Neural crest cell (in vitro differentiated cells): ENCODE results near the gene MMP11. TPM values are rescaled to one million over a fixed set of nuclear protein-coding genes. Genes with fewer than 3 reads are reported as not detected.

Source experiments
- DNase-seq: peaks from one replicate; pipeline ENCODE4 v3.0.0; 2021; ENCODE audit warnings: low read depth, mixed read lengths, low spot score
- H3K27ac Mint-ChIP-seq: one replicate; pipeline ENCODE4 v1.8.0; 2021; ENCODE audit warnings: mild to moderate bottlenecking, mixed read lengths; ENCODE audit not compliant: unreplicated experiment
- H3K27me3 Mint-ChIP-seq: 2 replicates; pipeline ENCODE4 v1.8.0; 2021; ENCODE audit warnings: low read depth, mild to moderate bottlenecking, mixed read lengths
- H3K36me3 Mint-ChIP-seq: 2 replicates; pipeline ENCODE4 v1.8.0; 2021; ENCODE audit warnings: low read depth, mild to moderate bottlenecking, mixed read lengths
- H3K4me1 Mint-ChIP-seq: 2 replicates; pipeline ENCODE4 v1.8.0; 2021; ENCODE audit warnings: mixed read lengths
- H3K4me3 Mint-ChIP-seq: one replicate; pipeline ENCODE4 v1.8.0; 2021; ENCODE audit warnings: mild to moderate bottlenecking, mixed read lengths
- H3K9me3 Mint-ChIP-seq: 2 replicates; pipeline ENCODE4 v1.8.0; 2021; ENCODE audit warnings: mixed read lengths
- total RNA-seq: library from RNA; stranded (reverse); gene quantifications from 2 replicates; pipeline ENCODE4 v1.2.1, GENCODE V29; 2021
- TF ChIP-seq, protein P1 (sequence below): fragments of 200-600 bp; sonication (generic); conservative IDR thresholded peaks from 2 replicates; pipeline ENCODE4 v1.5.0; 2021; ENCODE audit warnings: antibody characterized with exemption, mild to moderate bottlenecking

MMP11 gene
- total RNA-seq, 1 donor from 2014 or later: 11.2 TPM

DNA sequence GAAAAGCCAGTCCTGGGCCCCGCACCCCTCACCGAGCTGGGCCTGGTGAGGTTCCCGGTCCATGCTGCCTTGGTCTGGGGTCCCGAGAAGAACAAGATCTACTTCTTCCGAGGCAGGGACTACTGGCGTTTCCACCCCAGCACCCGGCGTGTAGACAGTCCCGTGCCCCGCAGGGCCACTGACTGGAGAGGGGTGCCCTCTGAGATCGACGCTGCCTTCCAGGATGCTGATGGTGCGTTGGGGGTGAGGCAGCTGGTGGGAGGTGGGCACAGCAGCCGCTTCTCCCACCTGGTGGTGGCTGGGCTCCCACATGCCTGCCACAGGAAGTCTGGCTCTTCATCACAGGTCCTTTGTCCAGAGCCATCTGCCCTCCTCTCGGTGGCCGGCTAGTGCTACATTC lies 9.6 kb downstream of the MMP11 start:
- no peaks in the 10 kb centered on the region for H3K36me3 Mint-ChIP-seq
- DNase-seq: no peak
- peaks cover 17% of the 10 kb centered on the region for H3K4me1 Mint-ChIP-seq
- TF ChIP-seq, protein P1, sequence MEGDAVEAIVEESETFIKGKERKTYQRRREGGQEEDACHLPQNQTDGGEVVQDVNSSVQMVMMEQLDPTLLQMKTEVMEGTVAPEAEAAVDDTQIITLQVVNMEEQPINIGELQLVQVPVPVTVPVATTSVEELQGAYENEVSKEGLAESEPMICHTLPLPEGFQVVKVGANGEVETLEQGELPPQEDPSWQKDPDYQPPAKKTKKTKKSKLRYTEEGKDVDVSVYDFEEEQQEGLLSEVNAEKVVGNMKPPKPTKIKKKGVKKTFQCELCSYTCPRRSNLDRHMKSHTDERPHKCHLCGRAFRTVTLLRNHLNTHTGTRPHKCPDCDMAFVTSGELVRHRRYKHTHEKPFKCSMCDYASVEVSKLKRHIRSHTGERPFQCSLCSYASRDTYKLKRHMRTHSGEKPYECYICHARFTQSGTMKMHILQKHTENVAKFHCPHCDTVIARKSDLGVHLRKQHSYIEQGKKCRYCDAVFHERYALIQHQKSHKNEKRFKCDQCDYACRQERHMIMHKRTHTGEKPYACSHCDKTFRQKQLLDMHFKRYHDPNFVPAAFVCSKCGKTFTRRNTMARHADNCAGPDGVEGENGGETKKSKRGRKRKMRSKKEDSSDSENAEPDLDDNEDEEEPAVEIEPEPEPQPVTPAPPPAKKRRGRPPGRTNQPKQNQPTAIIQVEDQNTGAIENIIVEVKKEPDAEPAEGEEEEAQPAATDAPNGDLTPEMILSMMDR: no peak
- no peak overlapping the region for H3K4me3 Mint-ChIP-seq
- H3K27ac Mint-ChIP-seq: no peak overlapping the region
- H3K27me3 Mint-ChIP-seq: no peaks in the 10 kb centered on the region
- no peaks in the 10 kb centered on the region for H3K9me3 Mint-ChIP-seq

GRCh38 chr22:23782703-23783102 lies 10.1 kb downstream of the MMP11 start:
- DNase-seq: no peak
- H3K36me3 Mint-ChIP-seq: no peaks in the 10 kb centered on the region
- no peaks in the 10 kb centered on the region for H3K27me3 Mint-ChIP-seq
- H3K27ac Mint-ChIP-seq: no peak overlapping the region
- peaks cover 20% of the 10 kb centered on the region for H3K4me1 Mint-ChIP-seq
- no peaks in the 10 kb centered on the region for H3K9me3 Mint-ChIP-seq
- H3K4me3 Mint-ChIP-seq: no peak overlapping the region
- TF ChIP-seq, protein P1: no peak

GRCh38 chr22:23783265-23784150 lies 10.9 kb downstream of the MMP11 start:
- Mint-ChIP-seq H3K4me1 (peaks cover 28% of the 10 kb centered on the region), H3K9me3 (no peaks in the 10 kb centered on the region), H3K36me3 (no peaks in the 10 kb centered on the region), H3K27me3 (no peaks in the 10 kb centered on the region), H3K4me3 (peak overlapping the region; percentile 38), H3K27ac (no peak overlapping the region)
- no peak for DNase-seq
- TF ChIP-seq, protein P1: no peak

- Mint-ChIP-seq H3K27ac (no peak overlapping the region), H3K9me3 (no peaks in the 10 kb centered on the region), H3K36me3 (no peaks in the 10 kb centered on the region), H3K27me3 (no peaks in the 10 kb centered on the region), H3K4me1 (peaks cover 33% of the 10 kb centered on the region), H3K4me3 (peak overlapping the region; percentile 38)
- TF ChIP-seq, protein P1: no peak
- DNase-seq: no peak
Observed at GRCh38 chr22:23784215-23784732, 11.6 kb downstream of the MMP11 start.

- peak overlapping the region; percentile 75 for H3K4me3 Mint-ChIP-seq
- H3K9me3 Mint-ChIP-seq: no peaks in the 10 kb centered on the region
- no peaks in the 10 kb centered on the region for H3K36me3 Mint-ChIP-seq
- TF ChIP-seq, protein P1: no peak
- DNase-seq: no peak
- H3K27me3 Mint-ChIP-seq: no peaks in the 10 kb centered on the region
- peaks cover 36% of the 10 kb centered on the region for H3K4me1 Mint-ChIP-seq
- H3K27ac Mint-ChIP-seq: peak overlapping the region; percentile 96
Observed at GRCh38 chr22:23786261-23786710, 13.6 kb downstream of the MMP11 start.
